NK-92 (cell line): ENCODE measurements around the gene TACC2.

Experiments
- DNase-seq: peaks from one replicate; lab custom pipeline; 2025; ENCODE audit not compliant: unreplicated experiment; lab: John Stamatoyannopoulos, UW

TACC2 gene

DNA sequence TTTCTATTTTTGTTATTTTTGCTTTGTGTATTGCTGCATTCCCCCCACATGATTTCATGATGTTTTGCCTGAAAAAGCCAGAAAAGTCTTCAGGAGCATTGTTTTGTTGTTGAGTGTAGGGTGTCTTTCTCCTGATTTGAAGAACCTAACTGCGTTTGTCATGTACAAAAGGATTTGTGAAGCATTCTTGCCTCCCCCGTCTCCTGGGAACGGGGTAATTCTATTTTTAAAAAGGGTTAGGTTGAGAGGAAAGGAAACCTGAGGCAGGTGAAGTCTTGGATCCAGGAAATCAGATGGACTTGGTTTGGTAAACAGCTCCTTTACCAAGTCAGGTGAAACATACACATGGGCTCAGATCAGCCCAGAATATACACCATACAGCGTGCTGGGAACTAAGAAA is 256.2 kb downstream of the TACC2 start:
- DNase-seq = no peak

DNA sequence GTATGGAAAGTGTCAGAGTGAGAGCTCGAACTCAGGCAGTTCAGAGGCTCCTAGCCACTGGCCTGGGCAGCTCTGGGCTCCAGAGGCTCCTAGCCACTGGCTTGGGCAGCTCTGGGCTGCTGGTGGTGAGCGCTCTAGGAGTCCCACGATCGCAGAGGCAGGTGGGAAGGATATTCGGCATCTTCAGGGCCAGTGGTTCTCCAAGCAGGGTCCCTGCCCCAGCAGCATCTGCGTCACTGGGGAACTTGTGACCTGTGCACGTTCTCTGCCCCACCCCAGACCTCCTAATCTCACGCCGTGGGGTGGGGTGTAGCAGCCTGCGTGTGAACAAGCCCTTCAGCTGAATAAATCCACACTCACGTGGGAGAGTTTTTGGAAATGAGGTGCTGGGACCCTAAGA is 256.9 kb downstream of the TACC2 start:
- DNase-seq = no peak

DNA sequence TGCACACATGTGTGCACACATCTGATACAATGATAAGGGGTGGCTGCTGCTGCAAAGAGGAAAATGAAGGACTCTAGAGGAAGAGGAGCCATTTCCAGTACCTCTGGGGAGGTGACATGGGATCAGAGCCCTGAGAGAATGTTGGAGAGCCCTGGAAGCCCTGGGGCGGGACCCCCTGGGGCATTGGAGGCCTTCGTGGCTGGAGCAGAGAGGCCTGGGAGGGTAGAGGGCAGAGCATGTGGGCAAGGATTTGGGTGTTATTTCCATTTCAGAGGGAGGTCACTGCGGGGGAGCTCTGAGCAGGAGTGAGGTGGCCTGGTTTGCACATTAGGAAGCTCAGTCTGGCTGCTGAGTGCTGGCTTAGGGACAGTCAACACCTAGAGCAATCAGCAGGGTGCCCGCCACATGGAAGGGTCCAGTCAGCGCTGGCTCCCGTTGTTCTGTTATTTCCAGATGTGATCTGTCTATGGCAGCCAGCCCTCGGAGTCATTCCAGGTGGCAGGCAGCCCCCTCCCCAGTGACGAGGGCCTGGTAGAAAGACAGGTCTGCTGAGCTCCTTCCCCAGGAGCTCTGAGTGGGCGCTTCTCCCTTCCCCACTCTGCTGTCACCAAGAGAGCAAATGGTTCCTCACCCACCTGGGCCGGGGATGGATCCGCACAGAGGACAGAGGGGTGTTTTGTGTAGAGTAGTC is 258.0 kb downstream of the TACC2 start:
- no peak for DNase-seq

DNA sequence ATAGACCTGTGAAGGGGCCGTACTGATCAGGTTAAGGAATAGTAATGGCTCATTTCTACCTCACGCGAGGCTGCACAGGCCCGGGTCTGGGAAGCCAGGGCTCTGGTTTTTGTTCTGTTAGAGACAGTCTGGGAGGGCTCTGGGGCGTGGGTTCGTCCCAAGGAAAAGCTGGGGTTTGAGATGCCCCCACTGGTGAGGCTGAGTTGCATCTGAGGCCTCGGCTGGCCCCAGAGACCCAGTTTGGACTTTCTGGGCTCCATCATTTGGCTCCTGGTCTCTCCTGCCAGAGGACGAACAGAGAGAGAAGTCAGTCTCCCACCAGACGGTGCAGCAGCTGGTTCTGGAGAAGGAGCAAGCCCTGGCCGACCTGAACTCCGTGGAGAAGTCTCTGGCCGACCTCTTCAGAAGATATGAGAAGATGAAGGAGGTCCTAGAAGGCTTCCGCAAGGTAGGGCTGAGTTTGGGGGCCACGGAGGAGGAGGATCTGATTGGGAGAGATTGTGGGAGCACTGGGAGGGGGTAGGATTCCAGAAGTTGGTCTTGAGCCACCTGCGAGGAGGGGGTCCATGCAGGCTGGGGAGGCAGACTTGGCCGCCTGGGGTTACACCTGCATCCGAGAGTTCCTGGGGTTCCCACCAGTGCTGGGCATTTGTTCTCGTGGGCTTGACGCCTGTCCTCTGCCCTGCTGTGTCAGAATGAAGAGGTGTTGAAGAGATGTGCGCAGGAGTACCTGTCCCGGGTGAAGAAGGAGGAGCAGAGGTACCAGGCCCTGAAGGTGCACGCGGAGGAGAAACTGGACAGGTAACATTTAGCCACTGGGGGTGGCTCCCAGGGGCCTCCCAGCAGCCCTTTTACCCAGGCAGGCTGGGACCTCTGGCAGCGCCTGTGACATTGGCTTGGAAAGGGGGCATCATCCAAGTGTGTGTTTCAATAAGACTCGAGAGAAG is 259.7 kb downstream of the TACC2 start:
- no peak for DNase-seq

DNA sequence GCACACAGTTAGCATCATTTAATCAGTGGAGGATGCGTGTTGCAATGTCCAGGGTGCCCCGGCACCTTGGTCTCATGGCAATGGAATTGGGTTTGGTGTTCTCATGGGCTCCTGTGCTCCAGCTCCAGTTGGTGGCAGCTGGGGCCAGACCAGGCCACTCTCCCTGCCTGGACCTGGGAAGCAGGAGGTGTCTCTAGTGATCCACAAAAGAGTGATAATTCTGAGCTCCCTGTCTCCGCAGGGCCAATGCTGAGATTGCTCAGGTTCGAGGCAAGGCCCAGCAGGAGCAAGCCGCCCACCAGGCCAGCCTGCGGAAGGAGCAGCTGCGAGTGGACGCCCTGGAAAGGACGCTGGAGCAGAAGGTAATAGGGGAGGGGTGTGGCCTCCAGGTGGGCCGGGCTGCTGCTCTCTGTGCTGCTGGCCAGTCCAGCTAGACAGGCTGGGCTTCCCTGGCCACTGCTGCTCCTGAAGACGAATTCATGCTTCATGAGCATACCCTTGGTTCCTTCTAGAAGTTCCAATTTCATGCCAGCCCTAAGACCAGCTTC is 260.4 kb downstream of the TACC2 start:
- no peak for DNase-seq

DNA sequence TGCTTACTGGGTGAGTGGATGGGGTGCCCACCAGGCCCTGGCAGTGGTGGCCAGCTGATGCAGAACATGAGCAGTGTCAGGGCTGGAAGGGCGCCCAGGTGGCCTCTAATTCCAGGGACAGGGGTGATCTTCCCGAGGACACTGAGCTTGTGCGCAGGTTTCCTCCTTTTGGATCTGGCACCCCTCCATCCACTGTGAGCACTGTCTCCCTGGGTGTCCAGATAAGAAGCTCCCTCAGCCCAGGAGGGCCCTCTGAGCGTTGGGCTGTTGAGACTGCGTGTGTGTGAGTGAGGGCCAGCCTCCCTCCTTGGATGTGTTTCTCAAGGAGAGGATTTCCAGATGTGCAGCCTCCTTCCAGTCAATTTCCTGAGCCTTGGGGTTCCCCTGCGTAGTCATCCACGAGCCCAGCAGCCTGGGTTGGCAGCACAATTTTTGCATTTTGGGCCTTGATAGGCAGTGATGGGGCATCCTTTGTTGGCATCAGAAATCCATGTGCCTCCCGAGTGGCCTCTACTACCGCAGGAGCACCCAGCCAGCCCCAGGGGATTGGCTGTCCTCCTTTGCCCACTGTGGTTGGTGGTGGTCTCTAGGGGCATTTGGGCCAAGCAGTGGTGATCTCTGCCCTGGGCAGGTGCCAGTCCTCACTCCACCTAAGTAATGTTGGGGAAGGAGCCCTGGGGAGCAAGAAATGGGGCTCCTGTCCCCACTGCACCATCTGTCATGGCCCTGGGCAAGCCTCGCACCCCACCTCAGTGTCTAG is 261.2 kb downstream of the TACC2 start:
- DNase-seq = no peak

DNA sequence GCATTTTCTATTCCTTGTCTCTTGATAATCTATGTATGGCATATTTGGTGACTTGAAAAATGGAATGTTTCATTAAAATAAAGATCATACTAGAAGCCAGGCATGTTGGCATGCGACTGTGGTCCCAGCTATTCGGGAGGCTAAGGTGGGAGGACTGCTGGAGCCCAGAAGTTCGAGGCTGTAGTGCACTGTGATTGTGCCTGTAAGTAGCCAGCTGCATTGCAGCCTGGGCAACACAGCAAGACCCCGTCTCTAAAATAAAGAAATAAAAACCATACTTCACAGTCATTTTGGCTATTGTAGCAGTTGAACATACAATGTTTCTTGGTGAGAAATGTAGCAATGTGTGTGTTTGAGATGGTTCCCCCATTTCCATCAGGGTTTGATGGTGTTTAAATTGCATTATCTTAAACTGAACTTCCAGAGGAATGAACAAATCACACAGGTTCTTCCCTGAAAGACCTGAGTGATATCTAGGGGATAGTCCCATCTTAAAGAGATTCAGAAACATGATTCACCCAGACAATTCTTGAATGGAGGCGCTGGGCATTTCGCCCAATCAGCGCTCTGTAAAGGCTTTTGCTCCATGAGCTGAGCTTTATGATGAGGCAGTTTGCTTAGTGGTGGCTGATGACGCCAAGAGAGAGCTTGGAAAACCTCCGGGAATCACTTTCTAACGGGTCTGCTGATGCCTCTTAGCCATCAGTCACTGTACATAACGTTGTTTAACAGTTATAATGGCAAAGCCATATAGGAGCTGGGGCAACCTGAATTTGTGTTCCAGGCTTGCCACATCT is 262.7 kb downstream of the TACC2 start:
- DNase-seq = no peak

DNA sequence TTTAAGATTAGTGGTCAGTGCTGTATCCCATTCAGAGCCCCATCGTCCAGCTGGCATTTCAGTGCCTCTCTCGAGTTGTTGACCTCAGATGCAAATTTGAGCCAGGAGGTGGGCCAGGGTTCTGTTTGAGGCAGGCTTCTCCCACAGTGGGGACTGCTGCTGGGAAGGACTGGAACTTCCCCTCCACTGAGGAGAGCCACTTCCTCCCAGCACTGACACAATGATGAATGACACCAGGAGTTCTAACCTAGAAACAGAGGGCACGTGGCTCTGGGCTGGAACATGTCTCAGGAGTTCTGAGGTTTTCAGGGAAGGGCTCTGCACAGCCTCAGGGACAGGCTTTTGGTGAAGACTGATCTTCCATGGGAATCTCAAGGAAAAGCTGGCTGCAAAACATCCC is 263.8 kb downstream of the TACC2 start:
- DNase-seq = no peak

DNA sequence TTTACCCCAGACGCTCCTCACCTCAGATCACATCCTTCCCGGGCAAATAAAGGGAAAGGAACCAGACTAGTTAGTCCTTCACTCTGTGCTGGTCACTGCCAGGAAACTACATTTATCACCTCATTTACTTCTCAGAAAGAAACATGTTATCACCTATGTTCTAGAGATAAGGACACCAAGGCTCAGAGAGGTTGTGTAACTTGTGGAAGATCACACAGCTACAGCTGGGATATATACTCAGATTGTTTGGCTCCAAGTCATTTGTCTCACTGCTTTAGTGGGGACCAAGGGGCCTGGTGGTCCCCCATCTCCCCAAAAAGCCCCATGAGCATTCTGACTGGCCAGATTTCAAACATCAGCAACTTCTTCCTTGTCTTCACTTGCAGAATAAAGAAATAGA is 264.6 kb downstream of the TACC2 start:
- DNase-seq = no peak

DNA sequence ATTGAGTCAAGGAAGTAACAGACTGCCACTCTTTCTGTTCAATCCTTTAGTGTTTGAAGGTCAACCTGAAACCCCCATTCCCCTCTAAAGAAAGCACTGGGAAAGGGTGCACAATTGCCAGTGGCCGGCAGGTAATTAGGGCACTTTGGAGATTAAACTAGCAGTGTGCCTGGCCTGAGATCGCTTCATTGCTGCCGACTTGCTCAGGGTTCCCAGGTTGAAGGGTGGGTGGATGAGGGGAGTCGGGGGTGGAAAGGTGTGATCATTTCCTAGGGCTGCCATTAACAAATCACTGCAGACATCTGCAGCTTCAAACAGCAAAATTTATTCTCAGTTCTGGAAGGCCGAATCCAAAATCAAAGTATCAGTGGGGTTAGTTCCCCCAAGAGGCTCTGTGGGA is 265.9 kb downstream of the TACC2 start:
- no peak for DNase-seq

DNA sequence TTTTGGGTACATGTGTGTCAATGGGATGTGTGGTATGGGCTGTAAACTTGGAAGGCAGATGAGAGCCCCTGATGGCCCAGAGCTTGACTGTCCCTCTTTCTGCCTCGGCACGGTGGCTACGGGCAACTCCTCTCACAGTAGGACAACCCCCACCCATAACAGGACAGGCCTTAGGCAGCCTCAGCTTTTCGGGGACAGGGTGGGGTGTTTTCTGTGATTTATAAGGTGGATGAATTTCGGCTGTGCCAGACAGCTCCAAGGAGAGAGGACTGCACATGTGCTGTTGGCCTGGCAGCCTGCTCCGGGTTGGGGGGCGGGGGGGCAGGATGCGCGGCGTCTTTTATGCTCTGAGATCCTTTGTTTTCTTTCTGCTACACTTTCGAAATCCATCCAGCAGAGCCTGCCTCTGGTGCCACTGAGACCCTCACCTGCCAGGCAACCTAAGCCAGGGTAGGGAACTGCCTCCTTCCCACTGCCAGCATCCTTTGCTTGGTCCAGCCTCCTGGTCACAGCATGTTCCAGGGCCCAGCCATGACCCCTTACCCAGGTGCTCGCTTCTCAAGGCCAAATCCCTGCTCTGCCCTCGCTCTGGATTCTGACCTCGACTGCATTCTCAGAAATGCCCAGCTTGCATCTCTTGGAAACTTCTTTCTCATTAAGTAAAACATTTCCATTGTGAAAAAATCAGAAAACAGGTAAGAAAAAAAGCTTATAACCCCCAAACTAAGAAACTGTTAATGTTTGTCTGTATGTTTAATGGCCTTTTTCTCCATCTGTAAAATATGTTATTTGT is 266.7 kb downstream of the TACC2 start:
- no peak for DNase-seq

DNA sequence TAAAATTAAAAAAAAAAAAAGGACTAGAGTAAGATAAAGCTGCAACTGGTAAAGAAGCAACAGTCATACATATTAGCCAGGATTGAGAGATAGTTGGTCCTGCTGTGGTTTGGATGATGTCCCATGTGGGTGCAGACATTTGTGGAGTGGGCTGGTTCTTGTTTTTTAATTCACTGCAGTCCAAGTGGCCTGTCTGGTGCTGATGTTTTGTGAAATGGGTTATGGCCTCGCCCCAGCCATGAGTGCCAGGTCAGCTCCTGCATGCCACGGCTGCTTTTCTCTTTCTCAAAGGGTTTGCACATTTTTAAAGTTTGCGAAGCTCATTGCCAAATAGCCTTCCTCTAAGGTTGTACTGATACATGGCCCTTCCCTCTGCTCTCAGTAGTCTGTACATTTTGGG is 268.1 kb downstream of the TACC2 start:
- DNase-seq = no peak

DNA sequence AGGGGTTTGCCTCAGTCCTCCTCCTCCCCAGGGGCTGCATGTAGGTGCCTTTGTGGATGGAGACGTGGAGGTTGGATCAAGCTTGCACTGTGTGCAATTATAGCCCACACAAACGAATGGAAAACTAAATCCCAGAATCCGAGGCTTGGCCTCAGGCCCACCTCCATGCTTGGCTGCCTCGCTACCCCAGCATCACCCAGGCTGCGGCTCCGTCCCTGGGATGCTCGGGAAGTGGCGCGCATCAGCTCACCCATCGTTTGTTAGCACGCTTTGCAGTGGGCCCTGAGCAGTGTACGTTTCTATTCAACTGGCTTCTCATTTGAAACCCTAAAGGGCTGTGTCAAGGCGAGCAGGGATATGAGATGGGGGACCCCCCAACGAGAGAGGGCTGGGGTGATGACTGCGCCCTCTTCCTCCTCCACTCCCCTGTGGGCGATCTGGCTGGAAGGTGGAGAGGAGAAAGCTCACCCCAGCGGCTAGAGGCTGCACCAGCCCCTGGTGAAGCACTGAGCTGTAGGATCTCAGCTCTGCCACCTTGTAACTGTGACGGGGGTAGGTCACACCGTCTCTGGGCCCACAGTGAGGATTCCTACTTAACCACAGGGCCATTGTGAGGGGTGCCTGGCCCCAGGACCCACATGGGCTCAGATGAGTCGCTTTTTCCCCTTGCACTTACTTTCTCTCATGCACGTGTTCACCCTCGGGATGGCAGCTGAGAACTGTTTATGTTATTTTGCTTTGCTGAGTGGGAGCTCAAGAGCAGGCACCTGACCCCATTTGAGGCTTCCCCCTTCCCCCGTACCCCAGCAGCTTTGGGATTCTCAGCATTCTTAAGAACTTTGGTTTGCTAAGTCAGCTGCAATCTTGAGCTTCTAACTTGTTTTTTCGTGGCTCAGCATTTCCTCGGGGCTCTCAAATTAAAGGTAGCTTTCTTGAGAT is 269.4 kb downstream of the TACC2 start:
- DNase-seq = no peak

DNA sequence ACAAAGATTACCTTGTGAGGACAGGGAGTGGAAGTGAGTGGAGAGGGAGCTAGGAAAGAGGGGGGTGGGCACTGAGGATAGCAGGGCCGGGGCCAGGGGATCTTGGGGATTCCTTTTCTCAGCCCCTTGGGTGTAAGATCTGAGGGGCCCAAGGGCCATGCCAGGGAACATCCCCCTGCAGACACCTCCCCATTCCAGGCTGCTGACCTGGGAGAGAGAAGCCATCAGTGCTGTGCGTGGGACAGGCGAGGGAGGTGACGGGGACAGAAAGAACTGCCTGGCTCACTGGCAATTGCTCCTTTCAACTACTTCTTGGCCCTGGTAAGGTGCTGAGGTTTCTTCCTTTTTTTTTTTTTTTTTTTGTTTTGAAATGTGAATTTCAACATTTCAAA is 270.1 kb downstream of the TACC2 start:
- no peak for DNase-seq

DNA sequence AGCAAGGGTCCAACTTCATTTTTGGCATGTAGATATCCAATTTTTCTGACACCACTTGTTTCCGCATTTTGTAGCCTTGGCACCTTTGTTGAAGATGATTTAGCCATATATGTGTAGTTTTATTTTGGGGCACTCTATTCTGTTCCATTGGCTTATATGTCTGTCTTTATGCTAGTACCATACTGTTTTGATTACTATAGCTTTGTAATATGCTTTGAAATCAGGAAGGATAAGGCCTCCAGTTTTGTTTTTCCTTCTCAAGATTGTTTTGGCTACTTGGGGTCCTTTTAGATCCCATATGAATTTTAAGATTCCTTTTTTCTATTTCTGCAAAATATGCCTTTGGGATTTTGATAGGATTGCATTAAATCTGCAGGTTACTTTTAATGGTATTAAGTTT is 272.6 kb downstream of the TACC2 start:
- DNase-seq = no peak

DNA sequence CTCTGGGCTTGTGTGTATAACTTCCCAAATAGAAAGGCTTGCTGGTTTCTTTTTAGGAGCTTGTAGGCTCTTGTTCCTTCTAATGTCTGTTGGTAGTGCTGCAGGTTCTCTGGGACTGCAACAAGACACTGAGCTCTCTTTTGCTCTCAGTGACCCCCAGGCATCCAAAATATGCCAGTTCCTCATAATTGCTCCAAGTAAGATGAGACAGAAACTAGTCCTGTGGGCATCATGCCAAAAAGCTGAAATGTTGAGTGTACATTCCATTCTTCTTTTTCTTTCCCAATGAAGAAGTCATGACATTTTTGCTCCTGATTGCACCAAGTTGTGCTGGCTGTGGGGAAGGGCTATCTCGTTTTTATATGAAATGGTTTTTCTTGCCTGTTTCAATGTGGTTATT is 275.0 kb downstream of the TACC2 start:
- no peak for DNase-seq

DNA sequence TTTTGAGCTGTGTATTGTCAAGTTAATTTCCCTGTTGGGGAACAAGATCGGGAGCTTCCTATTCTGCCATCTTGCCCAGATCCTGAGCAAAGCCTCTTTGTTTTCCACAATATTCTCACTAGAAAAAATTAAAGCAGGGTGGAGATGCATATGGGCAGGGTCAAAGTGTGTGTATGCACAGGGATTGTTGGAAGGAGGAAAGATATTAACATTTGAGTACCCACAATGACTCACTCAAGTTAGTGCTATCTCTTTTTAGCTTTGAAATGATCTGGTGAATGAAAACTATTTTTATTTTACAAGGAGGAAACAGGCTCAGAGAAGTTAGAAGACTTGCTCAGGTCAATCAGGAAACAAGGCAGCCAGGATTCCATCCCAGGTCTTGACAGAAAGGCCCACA is 275.5 kb downstream of the TACC2 start:
- DNase-seq = no peak

DNA sequence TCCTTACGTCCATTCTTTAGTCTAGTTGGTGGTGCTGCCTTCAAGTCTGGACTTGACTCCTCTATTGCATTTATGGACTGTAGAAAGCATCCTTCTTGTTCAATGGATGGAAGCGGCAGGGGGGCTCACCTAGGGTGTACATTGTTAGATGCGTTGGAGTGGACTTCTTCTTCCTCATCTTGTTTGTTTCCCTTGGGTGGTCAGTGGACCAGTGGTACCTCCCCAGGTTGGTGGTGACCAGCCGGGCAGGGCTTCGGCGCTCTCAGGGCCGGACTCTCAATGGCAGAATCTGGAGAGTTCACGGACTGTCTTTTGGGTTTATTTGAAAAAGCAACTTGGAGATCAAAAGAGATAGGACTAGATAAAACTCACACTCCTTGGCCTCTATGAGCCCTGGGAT is 276.0 kb downstream of the TACC2 start:
- no peak for DNase-seq

DNA sequence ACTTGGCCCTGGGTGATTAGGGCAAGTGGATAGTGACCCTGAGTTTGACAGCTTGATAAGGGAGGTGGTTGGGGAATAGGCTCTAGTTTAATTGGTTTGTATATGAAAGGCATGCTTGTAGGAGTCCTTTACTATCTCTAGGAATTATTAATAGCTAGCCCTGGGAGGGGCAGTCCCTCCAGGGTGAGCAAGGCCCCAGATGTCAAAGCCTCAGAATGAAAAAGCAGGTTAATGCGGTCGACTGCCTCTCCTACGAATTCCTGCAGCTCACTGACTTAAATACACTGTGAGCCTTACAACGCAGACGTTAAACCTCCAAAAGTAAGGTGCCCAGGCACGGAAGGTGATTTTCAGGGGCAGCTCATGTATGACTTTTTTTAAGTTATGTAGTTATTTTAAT is 276.9 kb downstream of the TACC2 start:
- no peak for DNase-seq
